SU-DHL-6 (cell line): ENCODE data around the gene TOP2A.

ENCODE experiments used
- H2AFZ ChIP-seq: fragments of 200-600 bp; sonication (generic); 2 replicates; pipeline ENCODE4 v1.6.1; 2014; ENCODE audit warnings: low read depth, mild to moderate bottlenecking, moderate library complexity, mixed read lengths, antibody characterized with exemption, low read length; ENCODE audit not compliant: severe bottlenecking
- H3F3A ChIP-seq: fragments of 200-600 bp; shearing (Covaris generic); 2 replicates; pipeline ENCODE4 v1.6.0; 2016; ENCODE audit warnings: antibody characterized with exemption, mild to moderate bottlenecking; ENCODE audit not compliant: insufficient read depth
- H3K27ac ChIP-seq: fragments of 200-600 bp; sonication (generic); 2 replicates; pipeline ENCODE4 v1.5.1; 2016; ENCODE audit warnings: low read depth, mild to moderate bottlenecking, low read length, moderate library complexity, mixed read lengths
- H3K27me3 ChIP-seq: fragments of 200-600 bp; sonication (generic), shearing (Covaris generic); 2 replicates; pipeline ENCODE4 v1.6.0; 2014; ENCODE audit warnings: mild to moderate bottlenecking, low read length
- H3K36me3 ChIP-seq: fragments of 200-600 bp; sonication (generic); 2 replicates; pipeline ENCODE4 v1.6.1; 2014; ENCODE audit warnings: mild to moderate bottlenecking, low read length, mixed read lengths
- H3K4me2 ChIP-seq: fragments of 300-600, 200-600 bp; shearing (Covaris generic), sonication (generic); 2 replicates; pipeline ENCODE4 v1.6.0; 2014; ENCODE audit warnings: low read length, low read depth, mild to moderate bottlenecking; ENCODE audit not compliant: poor library complexity, severe bottlenecking
- H3K4me3 ChIP-seq: fragments of 200-600 bp; sonication (generic); 2 replicates; pipeline ENCODE4 v1.5.1; 2014; ENCODE audit warnings: antibody characterized with exemption, low read length, mild to moderate bottlenecking, mixed read lengths; ENCODE audit not compliant: insufficient read depth, poor library complexity, severe bottlenecking
- H3K79me2 ChIP-seq: fragments of 200-600 bp; sonication (generic); 2 replicates; pipeline ENCODE4 v1.6.1; 2014; ENCODE audit warnings: mild to moderate bottlenecking, low read length, moderate library complexity; ENCODE audit not compliant: insufficient read depth
- H3K9ac ChIP-seq: fragments of 200-600 bp; sonication (generic); 2 replicates; pipeline ENCODE4 v1.7.0; 2014; ENCODE audit warnings: mild to moderate bottlenecking, low read length
- H3K9me2 ChIP-seq: fragments of 200-600 bp; sonication (generic); replicated peaks from 2 replicates; pipeline ENCODE4 v1.6.1; 2014; ENCODE audit warnings: low read length; ENCODE audit not compliant: insufficient read depth
- H3K9me3 ChIP-seq: fragments of 200-600 bp; sonication (generic); 2 replicates; pipeline ENCODE4 v1.6.1; 2014; ENCODE audit warnings: low read length, mixed read lengths; ENCODE audit not compliant: insufficient read depth
- H4K20me1 ChIP-seq: fragments of 200-600 bp; sonication (generic); 2 replicates; pipeline ENCODE4 v1.6.1; 2014; ENCODE audit warnings: low read depth, mild to moderate bottlenecking, antibody characterized with exemption, low read length, moderate library complexity, mixed read lengths
- EZH2phosphoT487 ChIP-seq: fragments of 200-600 bp; sonication (generic), shearing (Covaris generic); conservative IDR thresholded peaks from 2 replicates; pipeline ENCODE4 v1.6.1; 2018; ENCODE audit warnings: mild to moderate bottlenecking, antibody characterized with exemption, low read length, moderate library complexity, mixed read lengths
- TF ChIP-seq, protein P1 (sequence below): fragments of 200-600 bp; sonication (generic); IDR thresholded peaks from one replicate; pipeline ENCODE4 v1.5.1; 2017; ENCODE audit warnings: antibody characterized with exemption, mild to moderate bottlenecking, low read length, moderate library complexity; ENCODE audit not compliant: insufficient read depth, poor library complexity, severe bottlenecking

TOP2A gene

DNA sequence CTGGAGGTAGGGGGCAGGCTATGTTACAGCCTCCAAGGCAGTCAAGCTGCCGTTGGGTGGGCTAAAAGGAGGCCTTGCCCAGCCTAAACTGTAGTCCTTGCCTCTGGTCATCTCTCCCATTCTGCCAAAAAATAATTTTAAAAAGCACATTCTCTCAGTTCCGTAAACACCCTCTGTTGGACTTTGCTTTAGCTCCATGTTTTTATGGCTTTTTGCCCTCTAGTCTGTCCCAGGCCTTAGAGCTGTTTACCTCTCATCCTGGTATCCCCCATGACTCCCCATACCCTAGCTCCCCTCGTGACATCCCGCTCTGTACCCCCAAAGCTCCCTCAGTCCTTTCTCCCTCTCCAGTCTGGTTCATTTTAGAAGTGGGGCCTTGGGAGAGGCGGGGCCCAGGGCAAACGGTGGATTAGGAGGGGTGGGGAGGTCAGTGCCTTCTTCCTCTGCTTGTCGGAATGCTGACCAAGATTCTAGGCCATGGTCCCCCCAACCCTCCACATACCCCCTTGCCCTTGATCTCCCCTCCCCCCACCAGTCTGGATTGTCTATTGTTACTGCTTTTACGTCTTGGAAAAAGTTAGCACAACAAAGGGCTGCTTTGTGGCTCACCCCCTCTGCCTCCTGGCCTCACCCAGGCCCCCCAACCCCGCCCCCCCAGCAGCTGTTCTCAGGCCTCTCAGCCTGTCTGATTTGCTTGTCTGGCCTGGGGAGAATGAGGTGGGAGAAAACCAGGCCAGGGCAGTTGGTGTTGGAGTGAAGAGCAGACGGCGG, 71.5 kb downstream of the TOP2A start:
- H3F3A ChIP-seq, result no peaks in the 10 kb centered on the region
- H3K27me3 ChIP-seq, result no peaks in the 10 kb centered on the region
- no peak overlapping the region for H3K4me3 ChIP-seq
- no peak overlapping the region for H2AFZ ChIP-seq
- H3K4me2 ChIP-seq, result no peak overlapping the region
- no peaks in the 10 kb centered on the region for H3K79me2 ChIP-seq
- no peak overlapping the region for H3K9ac ChIP-seq
- no peaks in the 10 kb centered on the region for H3K9me2 ChIP-seq
- no peaks in the 10 kb centered on the region for H3K9me3 ChIP-seq
- no peak overlapping the region for H3K27ac ChIP-seq
- no peaks in the 10 kb centered on the region for H3K36me3 ChIP-seq
- TF ChIP-seq, protein P1, sequence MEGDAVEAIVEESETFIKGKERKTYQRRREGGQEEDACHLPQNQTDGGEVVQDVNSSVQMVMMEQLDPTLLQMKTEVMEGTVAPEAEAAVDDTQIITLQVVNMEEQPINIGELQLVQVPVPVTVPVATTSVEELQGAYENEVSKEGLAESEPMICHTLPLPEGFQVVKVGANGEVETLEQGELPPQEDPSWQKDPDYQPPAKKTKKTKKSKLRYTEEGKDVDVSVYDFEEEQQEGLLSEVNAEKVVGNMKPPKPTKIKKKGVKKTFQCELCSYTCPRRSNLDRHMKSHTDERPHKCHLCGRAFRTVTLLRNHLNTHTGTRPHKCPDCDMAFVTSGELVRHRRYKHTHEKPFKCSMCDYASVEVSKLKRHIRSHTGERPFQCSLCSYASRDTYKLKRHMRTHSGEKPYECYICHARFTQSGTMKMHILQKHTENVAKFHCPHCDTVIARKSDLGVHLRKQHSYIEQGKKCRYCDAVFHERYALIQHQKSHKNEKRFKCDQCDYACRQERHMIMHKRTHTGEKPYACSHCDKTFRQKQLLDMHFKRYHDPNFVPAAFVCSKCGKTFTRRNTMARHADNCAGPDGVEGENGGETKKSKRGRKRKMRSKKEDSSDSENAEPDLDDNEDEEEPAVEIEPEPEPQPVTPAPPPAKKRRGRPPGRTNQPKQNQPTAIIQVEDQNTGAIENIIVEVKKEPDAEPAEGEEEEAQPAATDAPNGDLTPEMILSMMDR, result no peak
- no peak for TF ChIP-seq EZH2phosphoT487
- H4K20me1 ChIP-seq, result no peaks in the 10 kb centered on the region; the same call in 1 of the 2 replicates

DNA sequence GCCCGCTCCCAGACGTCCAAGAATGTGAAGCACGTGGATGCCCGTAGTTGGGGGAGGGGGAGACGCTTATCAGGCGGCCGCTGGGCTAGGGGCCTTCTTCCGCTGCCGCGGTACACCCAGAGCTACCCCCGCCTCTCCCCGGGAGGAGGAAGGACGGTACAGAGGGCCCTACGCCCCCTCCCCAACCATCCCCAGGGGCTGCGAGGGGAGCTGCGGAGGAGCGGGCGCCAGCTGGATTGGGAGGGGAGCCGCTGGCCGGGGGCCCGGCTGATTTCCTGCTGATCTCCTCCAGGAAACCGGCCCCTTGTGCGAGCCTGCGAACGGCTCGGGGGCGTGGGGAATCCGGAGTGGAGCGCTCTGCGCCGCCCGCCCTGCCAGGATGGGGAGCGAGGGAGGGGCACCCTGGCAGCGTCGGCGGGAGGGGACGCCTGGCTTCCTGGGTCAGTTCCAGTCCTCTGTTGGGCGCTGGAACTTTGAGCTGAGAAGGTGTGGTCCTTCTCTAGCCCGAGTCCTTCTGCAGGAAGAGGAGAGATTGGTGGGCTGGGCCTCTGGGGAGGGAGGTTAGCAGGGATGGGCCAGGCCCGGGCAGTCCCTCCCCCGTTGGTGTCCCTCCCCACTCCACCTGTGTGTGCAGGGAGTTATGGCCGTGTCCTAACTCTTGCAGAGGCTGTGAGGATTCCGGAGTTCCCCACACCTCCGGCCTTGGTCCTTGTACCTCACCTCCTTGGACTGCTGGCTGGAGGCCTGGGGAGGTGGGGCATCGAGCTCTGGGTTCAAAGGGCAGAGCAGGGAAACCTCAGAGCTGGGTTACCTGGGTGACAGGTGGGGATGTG, 72.3 kb downstream of the TOP2A start:
- no peak overlapping the region for H3K9ac ChIP-seq
- no peak for TF ChIP-seq EZH2phosphoT487
- TF ChIP-seq, protein P1, result no peak
- no peak overlapping the region for H3K27ac ChIP-seq
- no peaks in the 10 kb centered on the region for H3K27me3 ChIP-seq
- H4K20me1 ChIP-seq, result peaks cover 2% of the 10 kb centered on the region
- no peak overlapping the region for H3K4me3 ChIP-seq
- no peaks in the 10 kb centered on the region for H3K9me3 ChIP-seq
- H3K4me2 ChIP-seq, result no peak overlapping the region
- no peak overlapping the region for H2AFZ ChIP-seq
- H3K79me2 ChIP-seq, result no peaks in the 10 kb centered on the region
- no peaks in the 10 kb centered on the region; the same call in 1 of the 2 replicates for H3K36me3 ChIP-seq
- H3F3A ChIP-seq, result peaks cover 6% of the 10 kb centered on the region
- H3K9me2 ChIP-seq, result no peaks in the 10 kb centered on the region

DNA sequence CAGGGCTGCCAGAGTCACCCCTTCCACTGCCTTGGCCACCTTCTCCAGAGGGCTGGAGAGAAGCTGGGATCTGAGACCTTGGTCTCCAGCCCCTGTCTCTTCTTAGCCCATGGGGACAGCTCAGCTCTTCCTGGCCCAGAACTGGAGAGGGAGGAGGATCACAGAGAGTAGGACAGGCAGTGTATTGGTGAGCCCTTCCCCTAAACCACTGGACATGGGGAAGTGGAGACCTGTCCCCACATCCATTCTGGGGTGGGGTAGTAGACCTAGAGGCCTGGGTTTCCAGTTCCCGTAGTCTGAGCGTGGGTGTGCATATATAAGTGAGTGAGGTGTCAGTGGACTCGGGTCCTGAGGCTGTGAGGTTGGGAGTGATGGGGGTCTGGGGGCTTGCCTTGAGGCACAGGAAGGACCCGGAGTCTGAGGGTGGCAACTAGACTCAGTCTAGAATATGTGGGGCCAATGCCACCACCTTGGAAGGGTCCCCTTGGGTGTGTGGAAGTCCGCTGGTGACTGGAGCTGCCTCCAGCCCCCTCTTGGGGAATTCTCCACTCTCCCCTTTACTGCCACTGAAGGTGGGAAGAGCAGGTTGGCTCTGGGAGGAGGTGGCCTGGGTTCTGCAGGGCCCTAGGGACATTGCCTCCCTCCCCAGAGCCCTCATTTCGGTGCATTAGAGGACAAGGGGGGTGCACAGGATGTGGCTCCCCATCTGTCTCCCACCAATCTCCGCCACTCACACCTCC, 73.1 kb downstream of the TOP2A start:
- H3F3A ChIP-seq, result peaks cover 9% of the 10 kb centered on the region
- H4K20me1 ChIP-seq, result peaks cover 4% of the 10 kb centered on the region
- no peaks in the 10 kb centered on the region for H3K79me2 ChIP-seq
- no peak overlapping the region for H2AFZ ChIP-seq
- H3K27ac ChIP-seq, result no peak overlapping the region
- no peak overlapping the region for H3K9ac ChIP-seq
- H3K27me3 ChIP-seq, result no peaks in the 10 kb centered on the region
- H3K36me3 ChIP-seq, result no peaks in the 10 kb centered on the region; the same call in 1 of the 2 replicates
- H3K9me2 ChIP-seq, result no peaks in the 10 kb centered on the region
- H3K4me2 ChIP-seq, result no peak overlapping the region
- H3K4me3 ChIP-seq, result no peak overlapping the region
- TF ChIP-seq, protein P1, result no peak
- TF ChIP-seq EZH2phosphoT487, result no peak
- no peaks in the 10 kb centered on the region for H3K9me3 ChIP-seq
